ENCODE data around the gene COL23A1. TPM values are rescaled to one million over a fixed set of nuclear protein-coding genes. Genes with fewer than 3 reads are reported as not detected.

The COL23A1 gene
- total RNA-seq, 2 donors from 2014 or later = 5.5 to 6.0 TPM

DNA sequence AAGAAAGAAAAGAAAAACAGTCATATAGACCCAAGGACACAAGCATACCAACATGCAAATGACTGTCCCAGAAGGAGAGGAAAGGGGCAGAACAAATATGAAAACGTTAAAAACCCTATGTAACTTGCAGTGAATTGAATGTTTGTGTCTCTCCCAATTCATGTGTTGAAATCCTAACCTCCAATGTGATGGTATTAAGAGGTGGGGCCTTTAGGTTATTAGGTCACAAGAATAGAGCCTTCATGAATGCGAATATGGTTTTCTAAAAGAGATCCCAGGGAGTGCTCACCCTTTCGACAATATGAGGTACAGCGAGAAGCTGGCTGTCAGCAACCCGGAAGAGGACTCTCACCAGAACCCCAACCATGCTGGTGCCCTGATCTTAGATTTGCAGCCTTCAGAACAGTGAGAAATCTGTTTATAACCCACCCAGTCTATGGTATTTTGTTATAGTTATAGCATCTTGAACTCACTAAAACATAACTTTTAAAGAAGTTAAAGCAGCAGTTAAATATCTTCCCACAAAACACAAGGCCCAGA is 371.9 kb downstream of the COL23A1 start:
- no peak for DNase-seq
- intact Hi-C loops (cut with DNase I) = no loop called here
- no peak for ATAC-seq

DNA sequence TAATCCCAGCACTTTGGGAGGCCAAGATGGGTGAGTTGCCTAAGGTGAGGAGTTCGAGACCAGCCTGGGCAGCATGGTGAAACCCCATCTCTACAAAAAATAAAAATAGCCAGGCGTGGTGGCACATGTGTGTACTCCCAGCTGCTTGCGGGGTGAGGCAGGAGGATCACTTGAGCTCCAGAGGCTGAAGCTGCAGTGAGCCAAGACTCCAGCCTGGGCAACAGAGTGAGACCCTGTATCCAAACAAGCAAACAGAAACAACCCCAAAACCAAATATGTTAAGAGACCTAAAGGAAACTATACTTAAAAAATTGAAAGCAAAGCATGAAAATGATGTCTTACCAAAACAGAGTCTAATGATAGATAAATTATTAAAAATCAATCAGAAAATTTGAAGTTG is 373.4 kb downstream of the COL23A1 start:
- ATAC-seq (no peak), DNase-seq (no peak)
- intact Hi-C loops (cut with DNase I) = no loop called here

DNA sequence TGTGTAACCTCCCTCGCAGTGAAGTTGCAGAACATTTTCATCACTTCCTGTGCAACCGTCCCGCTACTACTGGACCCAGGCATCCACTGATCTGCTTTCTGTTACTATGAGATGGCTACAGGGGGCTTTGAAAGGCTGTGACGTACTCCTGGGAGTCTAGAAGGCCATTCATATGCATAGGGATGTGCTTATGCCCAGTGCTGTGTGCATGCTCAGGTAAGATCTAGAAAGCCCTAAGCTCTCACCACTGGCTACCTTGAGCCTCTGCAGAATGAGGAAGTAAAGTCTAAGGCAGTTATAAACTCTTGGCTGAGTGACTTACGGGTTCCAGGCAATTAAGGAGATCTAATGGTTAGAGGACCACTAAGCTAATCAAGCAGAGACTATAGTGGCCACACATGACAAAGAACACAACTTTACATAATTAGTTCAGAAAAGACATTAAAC is 374.1 kb downstream of the COL23A1 start:
- ATAC-seq (no peak), DNase-seq (no peak)
- intact Hi-C loops (cut with DNase I) = no loop called here

DNA sequence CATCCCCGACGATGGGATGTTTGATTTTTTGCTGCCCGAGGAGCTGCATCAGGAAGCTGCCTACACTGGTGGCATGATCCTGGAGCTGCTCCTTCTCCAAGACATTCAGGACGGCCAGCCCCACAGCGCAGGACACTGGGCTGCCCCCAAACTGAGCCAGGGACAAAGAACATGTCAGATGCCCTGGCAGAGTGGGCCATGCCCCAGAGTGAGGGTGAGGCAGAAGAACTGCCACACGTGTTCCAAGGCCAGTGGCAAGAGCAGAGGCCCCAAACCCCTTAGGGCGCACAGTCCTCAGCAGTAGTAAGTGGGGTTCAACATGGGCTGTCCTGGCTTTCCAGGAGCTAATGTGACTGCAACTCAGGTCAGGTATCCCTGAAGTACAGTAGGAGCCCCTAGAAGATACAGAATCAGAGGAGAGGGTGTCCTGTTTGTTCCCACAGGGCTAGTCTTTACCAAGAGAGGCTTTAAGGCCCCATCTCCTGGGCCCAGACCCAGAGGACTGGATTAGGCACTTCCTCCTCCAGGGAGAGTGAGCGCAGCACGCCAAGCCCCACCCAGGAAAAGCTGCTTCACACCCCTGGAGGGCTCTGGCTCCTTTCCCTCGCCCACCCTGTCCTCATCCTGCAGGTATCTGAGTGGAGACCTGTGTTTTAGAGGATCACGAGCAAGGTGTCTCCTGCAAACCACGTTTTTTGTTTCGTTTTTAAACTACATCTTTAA is 374.8 kb downstream of the COL23A1 start:
- DNase-seq (peak; percentile 24), ATAC-seq (no peak)
- intact Hi-C loops (cut with DNase I) = no loop called here

DNA sequence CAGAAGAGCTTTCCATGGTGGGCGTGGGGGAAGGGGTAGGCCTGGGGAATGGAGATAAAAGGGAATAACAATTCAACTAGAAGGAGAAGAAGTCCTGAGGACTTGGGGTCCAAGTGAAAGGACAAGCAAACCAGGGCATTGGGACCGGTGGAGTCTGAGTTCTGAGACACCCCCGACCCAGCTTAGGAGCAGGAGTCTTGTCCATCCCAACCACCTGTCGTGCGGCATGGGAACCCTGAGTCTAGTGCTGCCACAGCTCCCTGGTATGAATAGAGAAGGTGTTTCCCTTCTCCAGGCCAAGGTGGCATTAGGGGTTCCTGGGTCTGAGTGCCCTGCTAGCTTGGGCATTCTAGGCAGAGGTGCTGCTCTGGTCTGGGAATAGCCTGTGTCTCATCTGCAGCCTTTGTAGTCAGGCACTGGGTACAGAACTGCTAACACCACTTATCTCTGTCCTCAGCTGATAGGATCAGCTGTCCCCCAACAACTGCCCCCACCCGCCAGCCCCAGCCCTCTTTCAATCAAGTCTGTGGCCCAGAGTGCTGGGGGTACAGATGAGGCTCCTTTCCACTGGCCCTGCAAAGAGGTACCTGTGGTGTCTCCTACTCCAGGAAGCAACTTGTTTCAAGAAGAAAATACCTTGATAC is 375.9 kb downstream of the COL23A1 start:
- ATAC-seq (no peak), DNase-seq (peak; percentile 17)
- intact Hi-C loops (cut with DNase I) = no loop called here

DNA sequence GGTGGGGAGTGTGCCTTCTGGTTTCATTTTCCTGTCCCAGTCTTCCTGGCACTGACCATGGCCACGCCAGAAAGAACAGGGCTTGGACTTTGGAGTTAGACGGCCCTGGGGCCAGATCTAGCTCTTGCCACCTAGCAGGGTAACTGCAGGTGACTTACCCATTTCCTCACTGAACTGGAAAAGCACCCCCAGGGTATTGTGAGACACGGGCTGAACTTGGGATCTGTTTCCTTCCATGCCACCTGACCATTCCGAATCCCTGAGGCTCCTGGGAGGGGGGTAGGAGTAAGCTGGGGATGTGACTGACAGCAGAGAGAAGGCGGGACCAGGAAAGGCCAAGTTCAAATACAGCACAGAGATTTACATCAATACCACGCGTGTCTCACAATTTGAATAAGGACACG is 376.4 kb downstream of the COL23A1 start:
- peak; percentile 3 for DNase-seq
- ATAC-seq = no peak
- intact Hi-C loops (cut with DNase I) = no loop called here

DNA sequence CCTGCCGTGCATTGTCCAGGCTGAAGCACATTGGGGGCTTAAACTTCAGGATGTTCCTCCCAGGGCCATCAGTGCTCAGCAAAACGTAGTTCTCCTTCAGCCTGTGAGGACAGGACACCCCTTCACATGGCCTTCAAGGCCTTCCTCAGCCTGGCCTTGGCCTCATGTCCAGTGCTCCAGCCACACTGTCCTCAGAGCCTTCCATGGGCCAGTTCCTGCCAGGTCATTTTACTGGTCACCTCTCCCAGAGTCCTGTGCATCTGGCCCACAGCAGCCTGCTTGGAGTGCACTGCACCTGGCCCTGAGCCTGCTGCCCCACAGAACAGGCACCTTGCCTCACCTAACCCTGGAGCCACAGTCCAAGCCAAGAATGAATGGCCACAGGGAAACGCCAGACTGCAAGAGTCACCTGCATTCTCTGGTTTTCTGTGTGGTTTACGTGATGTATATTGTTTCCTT is 377.2 kb downstream of the COL23A1 start:
- intact Hi-C loops (cut with DNase I) = no loop called here
- ATAC-seq (no peak), DNase-seq (peak; percentile 11)

DNA sequence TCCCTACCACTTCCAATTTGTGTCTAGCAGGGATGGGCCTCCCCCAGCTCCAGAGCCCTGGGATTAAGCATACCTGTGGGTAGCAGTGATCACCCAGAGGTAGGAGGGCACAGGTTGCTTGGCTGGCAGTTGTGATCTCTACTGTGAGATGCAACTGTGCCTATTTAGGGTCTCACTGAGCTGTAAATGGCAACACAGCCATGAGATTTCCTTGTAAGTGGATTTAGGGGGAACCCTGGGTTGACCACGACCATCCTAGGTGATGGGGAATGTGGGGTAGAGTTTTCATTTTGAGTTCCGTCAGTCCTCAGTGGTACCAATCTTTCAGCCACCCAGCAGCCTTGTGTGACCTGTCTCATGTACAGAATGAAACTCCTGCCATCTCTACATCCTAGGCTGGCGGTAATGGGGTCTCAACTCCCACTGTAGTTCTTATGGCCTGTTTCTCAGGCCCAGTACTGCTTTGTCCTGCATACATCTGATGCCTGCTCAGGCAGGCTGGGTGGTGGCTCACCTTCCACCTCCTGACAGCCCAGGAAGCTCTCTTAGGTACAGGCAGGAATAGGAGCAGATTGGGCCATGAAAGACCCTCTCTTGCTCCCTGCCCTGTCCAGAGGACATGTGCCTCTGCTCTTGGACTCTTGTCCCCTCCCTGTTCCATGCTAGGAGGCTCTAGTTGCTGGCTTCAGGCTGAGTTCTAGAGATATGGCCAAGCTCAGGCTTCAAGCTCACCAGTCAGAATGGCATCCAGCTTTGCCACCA is 377.8 kb downstream of the COL23A1 start:
- ATAC-seq (no peak), DNase-seq (peak; percentile 9)
- intact Hi-C loops (cut with DNase I) = no loop called here

DNA sequence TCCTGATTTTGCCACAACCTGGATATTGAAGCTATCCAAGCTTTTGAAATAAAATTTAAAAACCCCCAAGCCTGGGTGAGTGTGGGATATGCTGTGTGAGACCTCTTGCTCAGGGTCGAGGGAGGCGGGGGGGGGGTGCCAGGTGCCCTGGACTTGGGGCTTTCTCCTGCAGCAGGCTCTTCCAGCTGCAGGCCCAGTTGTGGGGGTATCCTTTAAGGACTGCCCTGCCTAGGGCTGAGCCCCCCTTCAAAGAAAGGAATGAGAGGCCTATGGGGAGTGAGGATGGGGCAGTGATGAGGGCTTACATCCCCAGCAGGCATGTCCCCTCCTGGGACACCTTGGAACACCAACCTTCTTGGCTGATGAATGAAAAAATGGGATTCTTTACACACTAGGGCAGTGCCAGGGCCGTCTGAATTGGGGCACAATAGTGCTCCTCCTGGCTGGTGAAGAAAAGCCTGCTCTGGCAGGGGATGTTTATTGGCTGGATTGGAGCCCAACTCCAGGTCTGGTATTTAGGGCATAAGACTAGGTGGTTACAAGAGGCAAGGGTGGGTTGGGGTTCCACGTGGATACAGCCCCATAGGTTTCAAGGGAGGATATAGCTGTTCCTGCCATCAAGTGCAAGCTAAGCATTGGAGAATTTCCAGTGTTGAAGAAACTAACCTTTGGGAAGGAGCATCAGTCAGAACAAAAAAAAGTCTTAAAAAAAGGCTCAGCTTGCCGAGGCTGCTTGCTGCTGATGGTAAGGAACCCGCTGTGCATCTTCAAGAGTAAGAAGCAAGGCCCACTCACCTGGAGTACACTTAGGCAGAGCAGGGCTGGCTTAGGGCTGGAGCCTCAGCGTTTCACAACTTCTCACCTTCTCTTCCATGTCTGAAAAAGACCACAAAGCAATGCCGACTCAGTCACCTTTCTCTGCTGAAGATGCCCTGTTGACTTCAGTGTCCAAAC is 378.8 kb downstream of the COL23A1 start:
- ATAC-seq = no peak
- intact Hi-C loops (cut with DNase I) = no loop called here
- peak; percentile 0 for DNase-seq

DNA sequence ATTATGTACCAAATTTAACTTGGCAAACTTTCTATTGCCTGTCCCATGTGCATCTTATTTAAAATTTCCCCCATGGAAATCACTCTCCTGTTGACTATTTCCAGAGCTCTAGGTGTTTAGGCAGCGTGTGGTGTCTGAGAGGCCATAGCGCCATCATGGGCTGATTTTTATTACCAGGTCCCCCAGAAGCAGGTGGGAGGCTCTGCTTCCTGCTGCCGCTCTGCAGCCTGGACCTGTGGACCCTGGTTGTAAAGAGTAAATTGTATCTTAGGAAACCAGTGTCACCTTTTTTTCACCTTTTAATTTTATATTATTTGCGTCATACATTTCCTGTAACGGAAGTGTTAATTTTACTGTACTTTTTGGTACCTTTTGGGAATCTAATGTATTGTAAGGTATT is 379.5 kb downstream of the COL23A1 start:
- ATAC-seq (no peak), DNase-seq (no peak)
- intact Hi-C loops (cut with DNase I) = no loop called here

DNA sequence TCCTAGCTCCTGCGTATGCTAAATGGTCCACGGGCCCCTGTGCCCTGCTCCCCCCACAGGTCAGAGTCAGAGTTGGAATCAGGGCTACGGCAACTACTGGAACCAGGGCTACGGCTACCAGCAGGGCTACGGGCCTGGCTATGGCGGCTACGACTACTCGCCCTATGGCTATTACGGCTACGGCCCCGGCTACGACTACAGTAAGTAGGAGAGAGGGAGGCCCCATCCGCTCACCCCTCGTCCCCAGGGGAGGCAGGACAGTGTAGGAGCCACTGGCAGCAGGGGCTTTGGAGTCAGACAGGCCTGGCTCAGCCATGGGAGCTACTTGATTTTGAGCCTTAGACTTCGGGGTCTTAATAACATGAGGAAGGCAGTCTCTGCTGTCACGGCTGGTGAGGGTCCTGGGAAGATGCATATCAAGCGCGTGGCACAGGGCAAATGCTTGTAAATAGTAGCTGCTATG is 380.1 kb downstream of the COL23A1 start:
- no peak for ATAC-seq
- intact Hi-C loops (cut with DNase I) = no loop called here
- DNase-seq = no peak

DNA sequence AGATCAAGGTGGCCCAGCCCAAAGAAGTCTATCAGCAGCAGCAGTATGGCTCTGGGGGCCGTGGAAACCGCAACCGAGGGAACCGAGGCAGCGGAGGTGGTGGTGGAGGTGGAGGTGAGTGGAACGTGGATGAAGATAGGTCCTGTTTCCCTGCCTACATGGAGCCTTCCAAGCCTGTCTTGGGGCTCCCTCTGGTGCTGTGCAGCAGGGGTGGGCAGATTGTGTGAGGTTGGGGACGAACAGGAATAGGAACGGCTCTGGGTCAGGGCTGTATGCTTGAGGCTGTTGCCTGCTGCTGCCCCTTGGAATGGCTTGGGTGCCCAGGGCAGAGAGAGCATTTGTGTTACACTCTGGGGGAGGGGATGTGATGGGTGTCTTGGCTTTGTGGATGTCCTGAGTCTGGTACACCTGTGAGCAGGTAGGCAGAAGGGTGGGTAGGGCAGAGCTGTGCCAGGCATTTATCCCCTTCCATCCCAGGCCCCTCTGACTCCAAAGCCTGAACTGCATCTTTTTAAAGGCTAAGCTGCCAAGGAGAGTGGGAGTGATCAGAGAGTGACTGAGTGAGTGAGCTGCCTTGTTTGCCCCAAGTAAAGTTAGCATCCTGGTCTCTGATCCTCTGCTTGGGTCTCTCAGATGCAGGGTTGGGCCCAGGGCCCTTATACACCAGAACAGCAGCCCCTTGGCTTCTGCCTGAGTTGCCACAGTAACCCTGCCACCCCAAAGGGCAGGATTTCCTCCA is 380.7 kb downstream of the COL23A1 start:
- ATAC-seq (no peak), DNase-seq (no peak)
- intact Hi-C loops (cut with DNase I) = no loop called here

DNA sequence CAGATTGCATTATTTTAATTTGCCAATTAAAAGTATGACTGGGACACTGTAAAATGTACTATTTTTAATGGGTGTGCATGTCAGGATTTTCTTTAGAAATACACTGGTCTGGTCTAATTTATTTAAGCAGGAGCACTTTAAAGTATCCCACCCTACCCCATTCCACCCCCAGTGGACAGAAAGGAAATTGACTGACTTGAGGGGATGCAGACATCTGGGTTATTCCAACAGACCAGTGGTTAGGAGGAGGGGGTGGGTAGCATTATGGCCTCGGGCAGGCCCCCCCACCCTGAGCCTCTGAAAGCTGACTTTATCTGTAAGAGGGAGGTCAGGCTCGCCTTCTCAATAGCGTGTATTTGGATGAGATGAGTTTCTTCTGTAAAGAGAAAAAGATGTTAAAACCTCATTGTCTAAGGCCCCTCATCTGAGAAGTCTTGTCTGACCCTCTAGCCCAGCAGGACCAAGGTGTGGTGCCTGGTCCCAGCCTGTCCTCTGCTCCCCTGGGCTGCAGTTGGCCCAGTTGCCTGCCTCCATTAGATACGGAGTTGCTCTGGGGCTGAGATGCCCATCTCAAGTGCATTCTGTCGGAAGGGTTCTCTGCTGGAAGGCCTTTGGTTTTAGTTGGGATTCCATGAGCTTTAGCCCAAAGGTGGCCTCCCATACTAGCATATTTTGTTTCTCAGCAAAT is 381.5 kb downstream of the COL23A1 start:
- no peak for ATAC-seq
- intact Hi-C loops (cut with DNase I) = no loop called here
- peak; percentile 9 for DNase-seq

DNA sequence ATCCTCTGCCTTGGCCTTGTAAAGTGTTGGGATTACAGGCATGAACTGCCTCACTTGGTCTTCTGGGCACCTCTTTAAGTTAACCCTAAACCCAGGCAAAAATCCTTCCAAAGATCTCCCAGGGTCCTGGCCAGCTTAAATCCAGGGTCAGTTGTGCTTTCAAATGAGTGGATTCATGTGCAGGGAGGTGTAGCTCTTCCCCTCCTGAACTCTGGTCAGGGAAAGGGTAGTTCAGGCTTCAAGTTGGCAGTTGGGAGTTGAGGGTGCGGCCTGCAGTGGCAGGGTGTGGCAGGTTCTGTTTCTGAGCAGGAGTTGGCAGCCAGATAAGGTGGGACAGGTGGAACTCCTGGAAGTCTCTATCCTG is 382.3 kb downstream of the COL23A1 start:
- intact Hi-C loops (cut with DNase I) = no loop called here

DNA sequence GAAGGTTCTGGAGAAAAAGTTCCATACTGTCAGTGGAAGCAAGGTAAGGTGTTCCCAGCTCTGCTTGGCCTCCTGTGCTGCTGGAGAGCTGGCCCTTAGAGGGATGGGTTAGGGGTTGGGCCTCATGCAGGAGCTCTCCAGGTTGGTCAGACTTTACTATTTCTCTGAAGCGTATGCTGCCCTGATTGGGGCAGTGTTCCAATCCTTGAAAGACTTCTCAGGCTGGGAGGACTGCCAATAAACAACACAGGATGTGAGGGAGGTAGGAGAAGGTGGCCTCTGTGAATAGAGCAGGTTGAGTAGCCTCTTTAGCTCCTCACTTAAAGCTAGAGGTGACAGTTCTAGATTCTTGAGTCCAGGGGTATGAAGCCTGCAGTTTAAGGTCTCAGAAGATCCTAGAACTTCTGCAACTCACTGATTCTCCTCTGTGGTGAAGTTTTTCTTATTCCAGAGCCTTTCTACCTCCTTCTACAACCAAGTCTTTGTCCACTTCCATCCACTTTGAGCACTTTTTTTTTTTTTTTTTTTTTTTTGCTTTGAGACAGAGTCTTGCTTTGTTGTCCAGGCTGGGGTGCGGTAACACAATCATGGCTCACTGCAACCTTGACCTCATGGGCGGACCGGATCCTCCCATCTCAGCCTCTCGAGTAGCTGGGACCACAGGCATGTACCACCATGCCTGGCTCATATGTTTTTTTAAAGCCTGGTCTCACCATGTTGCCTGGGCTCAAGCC is 382.8 kb downstream of the COL23A1 start:
- intact Hi-C loops (cut with DNase I) = no loop called here
- DNase-seq (peak; percentile 13), ATAC-seq (peak in 1 of 2 donors; percentile 1)

More for the DNA sequence above, 382.3 kb downstream of the COL23A1 start:
- ATAC-seq = no peak
- DNase-seq = no peak

DNA sequence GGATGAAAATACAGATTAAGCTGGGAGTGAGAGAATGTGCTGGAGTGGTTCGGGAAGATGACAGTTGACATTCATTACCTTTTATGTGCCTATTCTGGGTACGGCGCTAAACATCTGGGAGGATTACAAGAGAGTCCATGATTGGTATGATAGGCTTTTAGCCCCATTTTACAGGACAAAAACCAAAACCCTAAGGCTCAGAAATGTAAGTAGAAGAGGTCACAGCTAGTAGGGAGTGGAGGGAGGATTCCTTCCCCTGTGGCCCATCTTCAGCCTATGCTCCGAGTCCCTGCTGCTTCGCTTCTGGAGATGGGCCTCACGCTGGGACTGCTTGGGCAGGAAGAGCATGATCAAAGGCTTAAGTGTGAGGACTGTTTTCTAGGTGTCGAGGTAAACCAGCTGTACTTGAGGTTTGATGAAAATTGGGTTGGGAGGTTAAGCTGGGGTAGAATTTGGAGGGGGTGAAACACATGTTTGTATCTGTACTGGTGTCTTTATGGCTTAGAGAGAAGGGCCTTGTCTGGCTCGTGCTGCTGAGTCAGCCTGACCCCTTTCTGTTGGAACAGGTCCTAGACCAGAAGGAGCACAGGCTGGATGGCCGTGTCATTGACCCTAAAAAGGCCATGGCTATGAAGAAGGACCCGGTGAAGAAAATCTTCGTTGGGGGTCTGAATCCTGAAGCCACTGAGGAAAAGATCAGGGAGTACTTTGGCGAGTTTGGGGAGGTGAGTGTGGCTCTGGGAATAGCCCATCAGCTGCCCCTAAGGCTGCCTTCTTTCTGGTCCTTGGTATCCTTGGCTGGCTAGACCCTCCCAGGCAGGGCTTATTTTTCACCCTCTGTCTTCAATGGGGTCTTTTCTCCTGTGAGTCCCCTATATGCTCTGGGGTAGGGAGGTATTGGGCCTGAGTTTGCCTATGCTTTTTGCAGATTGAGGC is 383.8 kb downstream of the COL23A1 start:
- ATAC-seq (no peak), DNase-seq (peak; percentile 27)
- intact Hi-C loops (cut with DNase I) = no loop called here
